Fibroblast of lung (primary cell): ENCODE results near the gene ITPA. TPM values are rescaled to one million over a fixed set of nuclear protein-coding genes. Genes with fewer than 3 reads are reported as not detected.

Source experiments
- DNase-seq, 2 donors: peaks; one replicate each; pipeline versions ENCODE4 v3.0.0 to v3.0.0-alpha.2; 2010; ENCODE audit warnings: low read depth in 2 of 2
- H2AFZ ChIP-seq: 2 replicates; pipeline ENCODE4 v1.5.1; 2012; ENCODE audit warnings: low read length, control low read depth, inconsistent platforms
- H3K27ac ChIP-seq: 2 replicates; pipeline ENCODE4 v1.5.1; 2011; ENCODE audit warnings: low read length, control low read depth; ENCODE audit not compliant: insufficient read depth
- H3K27me3 ChIP-seq: 2 replicates; pipeline ENCODE4 v1.5.1; 2011; ENCODE audit warnings: mild to moderate bottlenecking, low read length; ENCODE audit not compliant: control insufficient read depth, insufficient read depth
- H3K36me3 ChIP-seq: 2 replicates; pipeline ENCODE4 v1.5.1; 2011; ENCODE audit warnings: low read length; ENCODE audit not compliant: control insufficient read depth, insufficient read depth
- H3K4me1 ChIP-seq: 2 replicates; pipeline ENCODE4 v1.5.1; 2011; ENCODE audit warnings: low read length; ENCODE audit not compliant: control insufficient read depth, insufficient read depth; ENCODE audit errors: extremely low read depth
- H3K4me2 ChIP-seq: 2 replicates; pipeline ENCODE4 v1.5.1; 2011; ENCODE audit warnings: low read length, control low read depth; ENCODE audit not compliant: insufficient read depth; ENCODE audit errors: extremely low read depth
- H3K4me3 ChIP-seq, 4 experiments: fragments of 200-600 bp in 1 of 4; sonication (generic) in 1 of 4; replicated peaks in 1 of 4; 2 replicates each; pipeline ENCODE4 v1.5.1; 2011 to 2016; ENCODE audit warnings: low read length in 4 of 4, low read depth in 3 of 4, mild to moderate bottlenecking in 3 of 4, control low read depth in 2 of 4, inconsistent platforms in 1 of 4, mixed read lengths in 1 of 4; ENCODE audit not compliant: insufficient read depth in 1 of 4; ENCODE audit errors: control extremely low read depth in 1 of 4
- H3K79me2 ChIP-seq: 2 replicates; pipeline ENCODE4 v1.5.1; 2012; ENCODE audit warnings: mild to moderate bottlenecking, low read length, inconsistent platforms; ENCODE audit not compliant: control insufficient read depth, insufficient read depth
- H3K9ac ChIP-seq: 2 replicates; pipeline ENCODE4 v1.5.1; 2011; ENCODE audit warnings: mild to moderate bottlenecking, low read length, control low read depth; ENCODE audit not compliant: insufficient read depth
- H3K9me3 ChIP-seq: 2 replicates; pipeline ENCODE4 v1.5.1; 2012; ENCODE audit warnings: low read depth, low read length; ENCODE audit not compliant: control insufficient read depth, insufficient read depth
- H4K20me1 ChIP-seq: 2 replicates; pipeline ENCODE4 v1.5.1; 2011; ENCODE audit warnings: low read length; ENCODE audit not compliant: control insufficient read depth, insufficient read depth; ENCODE audit errors: extremely low read depth
- CTCF ChIP-seq, 2 donors: IDR thresholded peaks in 1 of 2; conservative IDR thresholded peaks in 1 of 2; 1 replicate in 1 of 2; 2 replicates in 1 of 2; pipeline ENCODE4 v1.5.1; 2011 to 2012; ENCODE audit warnings: low read length in 2 of 2, control low read depth in 1 of 2, inconsistent platforms in 1 of 2, low read depth in 1 of 2, mild to moderate bottlenecking in 1 of 2
- EZH2 ChIP-seq: IDR thresholded peaks from 2 replicates; pipeline ENCODE4 v1.5.1; 2012; ENCODE audit warnings: low read length, control low read depth, mild to moderate bottlenecking; ENCODE audit errors: missing control alignments
- polyA plus RNA-seq, 2 donors: library from polyadenylated mRNA; depleted of rRNA in 1 of 2; stranded (reverse) in 1 of 2; unstranded in 1 of 2; fragments of >200 nt; gene quantifications; 2 replicates each; pipeline ENCODE4 v1.2.1, GENCODE V29; 2011 to 2012; ENCODE audit warnings: missing spikeins in 1 of 2
- total RNA-seq: library from RNA; depleted of rRNA; stranded (reverse); fragments of >200 nt; gene quantifications from 2 replicates; pipeline ENCODE4 v1.2.1, GENCODE V29; 2014

ITPA gene
- total and polyA plus RNA-seq, 2 donors (not counting 1 experiment from before 2014, with no cell fraction given): 21.3 to 32.2 TPM

- Histone ChIP-seq H3K79me2 (no peaks in the 10 kb centered on the region), H4K20me1 (no peaks in the 10 kb centered on the region), H3K27ac (no peak overlapping the region)
These were observed 19.7 kb upstream of the ITPA start for GRCh38 chr20:3189561-3190131.

GRCh38 chr20:3190681-3191111, 18.6 kb upstream of the ITPA start:
- H3K9ac ChIP-seq: no peak overlapping the region
- no peak overlapping the region for H3K4me3 ChIP-seq
- H3K36me3 ChIP-seq: peaks cover 26% of the 10 kb centered on the region
- no peaks in the 10 kb centered on the region for H4K20me1 ChIP-seq
- DNase-seq: no peak
- TF ChIP-seq EZH2 (no peak), CTCF (conservative IDR thresholded peaks at IDR 0.05 in 1 of 2, IDR thresholded peaks at IDR 0.05 in 1 of 2; ENCODE audit: low read depth in 1 of 2, low read length in 2 of 2) (no peak)
- H3K27ac ChIP-seq: no peak overlapping the region
- H3K9me3 ChIP-seq: no peaks in the 10 kb centered on the region
- H2AFZ ChIP-seq: no peak overlapping the region
- no peak overlapping the region for H3K4me2 ChIP-seq
- no peaks in the 10 kb centered on the region for H3K79me2 ChIP-seq
- no peaks in the 10 kb centered on the region for H3K27me3 ChIP-seq
- no peaks in the 10 kb centered on the region for H3K4me1 ChIP-seq

More at GRCh38 chr20:3189561-3190131, 19.7 kb upstream of the ITPA start:
- H3K9me3 ChIP-seq: no peaks in the 10 kb centered on the region
- no peak overlapping the region for H3K4me2 ChIP-seq
- no peaks in the 10 kb centered on the region for H3K27me3 ChIP-seq
- H3K4me1 ChIP-seq: no peaks in the 10 kb centered on the region
- no peak overlapping the region for H2AFZ ChIP-seq
- TF ChIP-seq CTCF (conservative IDR thresholded peaks at IDR 0.05 in 1 of 2, IDR thresholded peaks at IDR 0.05 in 1 of 2; ENCODE audit: low read depth in 1 of 2, low read length in 2 of 2) (no peak), EZH2 (no peak)
- H3K9ac ChIP-seq: no peak overlapping the region
- H3K36me3 ChIP-seq: peaks cover 22% of the 10 kb centered on the region
- DNase-seq: no peak
- no peak overlapping the region for H3K4me3 ChIP-seq

- Histone ChIP-seq H3K27me3 (no peaks in the 10 kb centered on the region), H3K9ac (no peak overlapping the region), H2AFZ (no peak overlapping the region), H3K4me2 (no peak overlapping the region), H3K9me3 (no peaks in the 10 kb centered on the region), H3K4me1 (no peaks in the 10 kb centered on the region), H3K36me3 (peaks cover 29% of the 10 kb centered on the region), H3K4me3 (no peak overlapping the region), H3K27ac (no peak overlapping the region), H3K79me2 (no peaks in the 10 kb centered on the region), H4K20me1 (no peaks in the 10 kb centered on the region)
- TF ChIP-seq CTCF (conservative IDR thresholded peaks at IDR 0.05 in 1 of 2, IDR thresholded peaks at IDR 0.05 in 1 of 2; ENCODE audit: low read depth in 1 of 2, low read length in 2 of 2) (no peak), EZH2 (no peak)
- DNase-seq: no peak
These were observed 16.9 kb upstream of the ITPA start for GRCh38 chr20:3192226-3193015.
